H9 (cell line): ENCODE measurements around the gene POFUT1. TPM values are rescaled to one million over a fixed set of nuclear protein-coding genes. Genes with fewer than 3 reads are reported as not detected.
A peak's percentile ranks its signal among the peaks of the same experiment; 100 is the strongest.

Source experiments
- DNase-seq: peaks from one replicate; pipeline ENCODE4 v3.0.0-alpha.2; 2017
- H2AFZ ChIP-seq: one replicate; pipeline ENCODE4 v1.6.1; 2013; ENCODE audit warnings: mild to moderate bottlenecking, low read length, control low read depth, moderate library complexity
- H2AK5ac ChIP-seq: 2 replicates; pipeline ENCODE4 v1.6.1; 2013; ENCODE audit warnings: low read length, control low read depth, mixed read lengths; ENCODE audit not compliant: insufficient read length
- H2BK120ac ChIP-seq: one replicate; pipeline ENCODE4 v1.6.1; 2013; ENCODE audit warnings: low read depth, mild to moderate bottlenecking, low read length, control low read depth, inconsistent platforms; ENCODE audit not compliant: poor library complexity, severe bottlenecking
- H2BK12ac ChIP-seq: 2 replicates; pipeline ENCODE4 v1.6.1; 2013; ENCODE audit warnings: low read length, control low read depth, mixed read lengths, low read depth; ENCODE audit not compliant: insufficient read length
- H2BK15ac ChIP-seq: 2 replicates; pipeline ENCODE4 v1.6.1; 2013; ENCODE audit warnings: low read depth, low read length, control low read depth
- H2BK20ac ChIP-seq: one replicate; pipeline ENCODE4 v1.6.1; 2013; ENCODE audit warnings: low read depth, mild to moderate bottlenecking, low read length, control low read depth, inconsistent platforms; ENCODE audit not compliant: poor library complexity, severe bottlenecking
- H2BK5ac ChIP-seq: 2 replicates; pipeline ENCODE4 v1.6.1; 2013; ENCODE audit warnings: low read length, control low read depth, mixed read lengths; ENCODE audit not compliant: insufficient read length
- H3K14ac ChIP-seq: 2 replicates; pipeline ENCODE4 v1.6.1; 2013; ENCODE audit warnings: low read length, control low read depth; ENCODE audit not compliant: insufficient read depth
- H3K18ac ChIP-seq: 2 replicates; pipeline ENCODE4 v1.6.1; 2013; ENCODE audit warnings: low read depth, mild to moderate bottlenecking, mixed read lengths, low read length, control low read depth; ENCODE audit not compliant: insufficient read length
- H3K23ac ChIP-seq: 2 replicates; pipeline ENCODE4 v1.6.1; 2013; ENCODE audit warnings: low read length, control low read depth, mixed read lengths, low read depth; ENCODE audit not compliant: insufficient read length
- H3K23me2 ChIP-seq: 2 replicates; pipeline ENCODE4 v1.6.1; 2013; ENCODE audit warnings: low read depth, mild to moderate bottlenecking, mixed read lengths, low read length, control low read depth; ENCODE audit not compliant: insufficient read length, poor library complexity, severe bottlenecking
- H3K27ac ChIP-seq: 2 replicates; pipeline ENCODE4 v1.5.1; 2013; ENCODE audit warnings: low read length, control low read depth, mixed read lengths, low read depth; ENCODE audit not compliant: insufficient read length
- H3K27me3 ChIP-seq: 2 replicates; pipeline ENCODE4 v1.6.1; 2013; ENCODE audit warnings: low read length, control low read depth, inconsistent platforms; ENCODE audit not compliant: insufficient read depth
- H3K4ac ChIP-seq: 2 replicates; pipeline ENCODE4 v1.6.1; 2013; ENCODE audit warnings: low read depth, mild to moderate bottlenecking, control low read depth, inconsistent platforms, low read length, moderate library complexity
- H3K4me1 ChIP-seq: 2 replicates; pipeline ENCODE4 v1.6.1; 2013; ENCODE audit warnings: low read length, control low read depth, inconsistent platforms; ENCODE audit not compliant: insufficient read depth
- H3K4me2 ChIP-seq: 2 replicates; pipeline ENCODE4 v1.6.1; 2013; ENCODE audit warnings: low read length, control low read depth, mixed read lengths; ENCODE audit not compliant: insufficient read length, insufficient read depth
- H3K56ac ChIP-seq: 2 replicates; pipeline ENCODE4 v1.6.1; 2013; ENCODE audit warnings: low read depth, mild to moderate bottlenecking, mixed read lengths, low read length, control low read depth; ENCODE audit not compliant: insufficient read length
- H3K79me1 ChIP-seq: 2 replicates; pipeline ENCODE4 v1.6.1; 2013; ENCODE audit warnings: low read depth, mild to moderate bottlenecking, moderate library complexity, low read length, control low read depth, inconsistent platforms; ENCODE audit not compliant: insufficient read depth, poor library complexity, severe bottlenecking
- H3K79me2 ChIP-seq: 2 replicates; pipeline ENCODE4 v1.6.1; 2013; ENCODE audit warnings: low read length, control low read depth, inconsistent platforms; ENCODE audit not compliant: insufficient read depth
- H3K9ac ChIP-seq: 2 replicates; pipeline ENCODE4 v1.6.1; 2013; ENCODE audit warnings: low read length, control low read depth, mixed read lengths; ENCODE audit not compliant: insufficient read length; ENCODE audit errors: extremely low read depth
- H3K9me3 ChIP-seq: one replicate; pipeline ENCODE4 v1.6.1; 2013; ENCODE audit warnings: low read depth, low read length, inconsistent platforms; ENCODE audit not compliant: control insufficient read depth
- H3T11ph ChIP-seq: one replicate; pipeline ENCODE4 v1.6.1; 2013; ENCODE audit warnings: mild to moderate bottlenecking, low read length, control low read depth, inconsistent platforms
- H4K20me1 ChIP-seq: one replicate; pipeline ENCODE4 v1.6.1; 2013; ENCODE audit not compliant: control insufficient read depth, insufficient read length, insufficient read depth
- H4K5ac ChIP-seq: 2 replicates; pipeline ENCODE4 v1.6.1; 2013; ENCODE audit warnings: low read depth, mild to moderate bottlenecking, mixed read lengths, low read length, control low read depth; ENCODE audit not compliant: insufficient read length
- H4K8ac ChIP-seq: replicated peaks from 2 replicates; pipeline ENCODE4 v1.6.1; 2013; ENCODE audit warnings: low read length, control low read depth, mixed read lengths, low read depth; ENCODE audit not compliant: insufficient read length
- H4K91ac ChIP-seq: 2 replicates; pipeline ENCODE4 v1.6.1; 2013; ENCODE audit warnings: low read depth, mild to moderate bottlenecking, moderate library complexity, mixed read lengths, low read length, control low read depth; ENCODE audit not compliant: insufficient read length
- H3K27ac Mint-ChIP-seq, 3 experiments: 2 replicates in 2 of 3; 3 replicates in 1 of 3; pipeline ENCODE4 v1.8.0; 2020 to 2021; ENCODE audit warnings: mixed read lengths in 3 of 3, mild to moderate bottlenecking in 1 of 3, moderate library complexity in 1 of 3
- H3K27me3 Mint-ChIP-seq: 2 replicates; pipeline ENCODE4 v1.8.0; 2021; ENCODE audit warnings: low read depth, mild to moderate bottlenecking, moderate library complexity, mixed read lengths
- H3K36me3 Mint-ChIP-seq, 3 experiments: 2 replicates in 2 of 3; 3 replicates in 1 of 3; pipeline ENCODE4 v1.8.0; 2020 to 2021; ENCODE audit warnings: low read depth in 3 of 3, mixed read lengths in 3 of 3; ENCODE audit not compliant: insufficient read depth in 1 of 3
- H3K4me1 Mint-ChIP-seq, 2 experiments: 2 replicates each; pipeline ENCODE4 v1.8.0; 2020; ENCODE audit warnings: mixed read lengths in 2 of 2
- H3K4me3 Mint-ChIP-seq, 2 experiments: 2 replicates in 1 of 2; 3 replicates in 1 of 2; pipeline ENCODE4 v1.8.0; 2020 to 2021; ENCODE audit warnings: mild to moderate bottlenecking in 2 of 2, mixed read lengths in 2 of 2, moderate library complexity in 1 of 2
- H3K9me3 Mint-ChIP-seq, 2 experiments: 2 replicates in 1 of 2; 3 replicates in 1 of 2; pipeline ENCODE4 v1.8.0; 2020; ENCODE audit warnings: mild to moderate bottlenecking in 2 of 2, mixed read lengths in 2 of 2, moderate library complexity in 1 of 2
- WGBS: extraction: QIAGEN DNeasy Blood & Tissue Kit; methylation state at CpG from one replicate; pipeline ENCODE4 v1.1.7; 2013; ENCODE audit warnings: missing lambda C conversion rate, low lambda C conversion rate, mixed read lengths; ENCODE audit not compliant: insufficient read length; ENCODE audit errors: extremely low coverage; 5-methylcytosine and 5-hydroxymethylcytosine counted together
- total RNA-seq: library from RNA; stranded (reverse); gene quantifications from 2 replicates; pipeline ENCODE4 v1.2.1, GENCODE V29; 2021
- TF ChIP-seq, protein P1 (sequence below): fragments of 200-600 bp; sonication (generic); conservative IDR thresholded peaks from 3 replicates; pipeline ENCODE4 v1.8.0; 2021; ENCODE audit warnings: antibody characterized with exemption, mild to moderate bottlenecking

POFUT1 gene
- total RNA-seq, 1 experiment from 2014 or later: 41.2 TPM

DNA sequence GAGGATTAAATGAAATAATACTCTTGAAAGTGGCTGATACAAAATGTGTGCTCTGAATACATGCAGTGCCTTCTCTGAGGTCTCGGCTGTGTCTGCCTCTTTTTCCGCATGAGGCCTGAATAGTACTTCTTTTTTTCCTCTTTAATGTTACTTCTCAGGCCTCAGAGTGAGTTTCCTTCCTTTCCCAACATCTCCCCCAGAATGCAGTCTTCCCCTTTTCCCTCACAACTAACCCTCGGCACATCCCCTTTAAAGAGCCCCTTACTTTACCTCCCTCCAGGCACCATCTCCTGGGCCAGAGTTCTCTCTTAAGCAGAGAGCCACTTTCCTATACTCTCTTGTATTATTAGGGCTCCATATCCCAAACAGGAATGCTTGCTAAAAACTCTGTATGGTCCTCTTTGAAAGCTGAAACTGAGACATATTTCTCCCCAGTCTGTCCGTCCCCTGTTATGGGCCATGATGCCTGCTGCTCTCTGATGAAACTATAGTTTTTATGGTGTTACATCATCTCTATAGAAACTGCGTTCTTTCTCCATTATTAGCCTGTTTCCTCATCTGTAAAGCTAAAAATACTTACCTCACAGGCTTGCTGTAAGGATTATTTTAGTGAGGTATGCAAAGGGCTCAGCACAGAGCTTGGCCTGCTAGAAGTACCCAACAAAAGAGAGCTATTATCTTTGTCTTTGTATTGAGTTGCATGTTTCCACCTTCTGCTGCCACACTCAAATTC is 2.4 kb upstream of the POFUT1 start:
- Histone ChIP-seq H2BK20ac (no peak overlapping the region), H4K5ac (no peak overlapping the region), H3T11ph (no peak overlapping the region), H3K9me3 (no peaks in the 10 kb centered on the region), H4K91ac (no peak overlapping the region), H3K4ac (no peak overlapping the region), H3K4me2 (no peak overlapping the region), H3K18ac (no peak overlapping the region), H3K79me2 (peaks cover 23% of the 10 kb centered on the region; the same call in 1 of the 2 replicates), H3K56ac (no peak overlapping the region), H3K9ac (no peak overlapping the region), H4K20me1 (no peaks in the 10 kb centered on the region), H3K27ac (no peak overlapping the region), H2AFZ (no peak overlapping the region), H3K79me1 (peaks cover 9% of the 10 kb centered on the region), H4K8ac (no peak overlapping the region), H2AK5ac (no peak overlapping the region), H3K23ac (no peak overlapping the region), H3K14ac (no peak overlapping the region), H3K27me3 (no peaks in the 10 kb centered on the region), H2BK15ac (no peak overlapping the region), H3K23me2 (peaks cover 10% of the 10 kb centered on the region), H2BK5ac (no peak overlapping the region), H2BK120ac (no peak overlapping the region), H2BK12ac (no peak overlapping the region), H3K4me1 (no peaks in the 10 kb centered on the region)
- WGBS: no CpG with 5 or more reads among the region's 5 CpGs
- H3K36me3 Mint-ChIP-seq: peaks cover 16 to 41% (median 25%) of the 10 kb centered on the region in 3 experiments
- DNase-seq: no peak
- no peaks in the 10 kb centered on the region for H3K27me3 Mint-ChIP-seq
- H3K9me3 Mint-ChIP-seq: no peaks in the 10 kb centered on the region; a peak in 1 of 5 replicates
- H3K4me1 Mint-ChIP-seq: peaks cover 49 to 51% of the 10 kb centered on the region in 2 experiments
- TF ChIP-seq, protein P1, sequence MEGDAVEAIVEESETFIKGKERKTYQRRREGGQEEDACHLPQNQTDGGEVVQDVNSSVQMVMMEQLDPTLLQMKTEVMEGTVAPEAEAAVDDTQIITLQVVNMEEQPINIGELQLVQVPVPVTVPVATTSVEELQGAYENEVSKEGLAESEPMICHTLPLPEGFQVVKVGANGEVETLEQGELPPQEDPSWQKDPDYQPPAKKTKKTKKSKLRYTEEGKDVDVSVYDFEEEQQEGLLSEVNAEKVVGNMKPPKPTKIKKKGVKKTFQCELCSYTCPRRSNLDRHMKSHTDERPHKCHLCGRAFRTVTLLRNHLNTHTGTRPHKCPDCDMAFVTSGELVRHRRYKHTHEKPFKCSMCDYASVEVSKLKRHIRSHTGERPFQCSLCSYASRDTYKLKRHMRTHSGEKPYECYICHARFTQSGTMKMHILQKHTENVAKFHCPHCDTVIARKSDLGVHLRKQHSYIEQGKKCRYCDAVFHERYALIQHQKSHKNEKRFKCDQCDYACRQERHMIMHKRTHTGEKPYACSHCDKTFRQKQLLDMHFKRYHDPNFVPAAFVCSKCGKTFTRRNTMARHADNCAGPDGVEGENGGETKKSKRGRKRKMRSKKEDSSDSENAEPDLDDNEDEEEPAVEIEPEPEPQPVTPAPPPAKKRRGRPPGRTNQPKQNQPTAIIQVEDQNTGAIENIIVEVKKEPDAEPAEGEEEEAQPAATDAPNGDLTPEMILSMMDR: no peak
- H3K27ac Mint-ChIP-seq: peak overlapping the region in 2 of 3 experiments; percentile 55 to 59; a peak in 4 of 7 replicates
- peak overlapping the region; percentile 89 to 97 for H3K4me3 Mint-ChIP-seq
